H1 (cell line): ENCODE measurements around the gene TNIP1. TPM values are rescaled to one million over a fixed set of nuclear protein-coding genes. Genes with fewer than 3 reads are reported as not detected.

Experiments used
- CTCF ChIA-PET: fragments of 300-600 bp; sonication (Branson Sonifier 250); formaldehyde crosslinking; loops from one replicate; lab custom pipeline; 2021; ENCODE audit not compliant: partially characterized antibody; lab: Charles Lee
- POLR2A ChIA-PET: fragments of 300-600 bp; sonication (Branson Sonifier 250); formaldehyde crosslinking; loops from one replicate; lab custom pipeline; 2021; ENCODE audit warnings: inconsistent platforms; ENCODE audit not compliant: partially characterized antibody; lab: Charles Lee
- DNase-seq, 2 experiments: peaks; one replicate each; pipeline versions ENCODE4 v3.0.0 to v3.0.0-alpha.2; 2010 to 2022; ENCODE audit warnings: low spot score in 2 of 2, low read depth in 1 of 2, mixed read lengths in 1 of 2
- FAIRE-seq: peaks from 2 replicates; lab custom pipeline; 2011; peaks lifted over from hg19 to GRCh38; lab: Jason Lieb, UNC
- H2AFZ ChIP-seq: 2 replicates; pipeline ENCODE4 v1.8.1; 2012; ENCODE audit warnings: low read length, inconsistent platforms
- H2AK5ac ChIP-seq: 2 replicates; pipeline ENCODE4 v1.6.1; 2013; ENCODE audit warnings: low read depth, low read length
- H2BK120ac ChIP-seq: replicated peaks from 2 replicates; pipeline ENCODE3; 2013; ENCODE audit warnings: low read depth, low read length, inconsistent platforms
- H2BK12ac ChIP-seq: 2 replicates; pipeline ENCODE4 v1.6.1; 2013; ENCODE audit warnings: low read depth, low read length
- H2BK15ac ChIP-seq: 2 replicates; pipeline ENCODE4 v1.6.1; 2013; ENCODE audit warnings: low read length
- H2BK20ac ChIP-seq: 2 replicates; pipeline ENCODE4 v1.6.1; 2013; ENCODE audit warnings: low read length
- H2BK5ac ChIP-seq: 2 replicates; pipeline ENCODE4 v1.6.1; 2013; ENCODE audit warnings: low read depth, low read length
- H3K14ac ChIP-seq: 2 replicates; pipeline ENCODE4 v1.6.1; 2013; ENCODE audit warnings: inconsistent platforms; ENCODE audit not compliant: insufficient read length
- H3K18ac ChIP-seq: 2 replicates; pipeline ENCODE4 v1.6.1; 2013; ENCODE audit warnings: low read length; ENCODE audit errors: extremely low read depth
- H3K23ac ChIP-seq: 2 replicates; pipeline ENCODE4 v1.6.1; 2013; ENCODE audit warnings: inconsistent platforms; ENCODE audit not compliant: insufficient read length
- H3K23me2 ChIP-seq: 2 replicates; pipeline ENCODE4 v1.6.1; 2013; ENCODE audit warnings: low read depth, low read length
- H3K27ac ChIP-seq: 2 replicates; pipeline ENCODE4 v1.6.1; 2011; ENCODE audit warnings: low read depth, low read length, inconsistent platforms
- H3K27me3 ChIP-seq, 4 experiments: replicated peaks in 1 of 4; 1 replicate in 1 of 4; 2 replicates in 3 of 4; pipeline versions ENCODE4 v1.6.1 to v1.8.1; 2011 to 2013; ENCODE audit warnings: low read length in 3 of 4, mild to moderate bottlenecking in 3 of 4, inconsistent platforms in 2 of 4, mixed read lengths in 2 of 4, moderate library complexity in 1 of 4; ENCODE audit not compliant: control insufficient read depth in 3 of 4, insufficient read depth in 3 of 4; ENCODE audit errors: extremely low read depth in 1 of 4
- H3K36me3 ChIP-seq, 4 experiments: 2 replicates each; pipeline versions ENCODE4 v1.6.1 to v1.8.1; 2011 to 2013; ENCODE audit warnings: mild to moderate bottlenecking in 4 of 4, low read length in 3 of 4, moderate library complexity in 2 of 4, control low read depth in 1 of 4, inconsistent platforms in 1 of 4; ENCODE audit not compliant: insufficient read depth in 4 of 4, control insufficient read depth in 2 of 4
- H3K4ac ChIP-seq: replicated peaks from 2 replicates; pipeline ENCODE3; 2013; ENCODE audit warnings: low read length, low read depth, mixed read lengths, inconsistent platforms; ENCODE audit not compliant: insufficient read length
- H3K4me1 ChIP-seq, 4 experiments: replicated peaks in 1 of 4; 1 replicate in 1 of 4; 2 replicates in 3 of 4; pipeline versions ENCODE4 v1.6.1 to v1.8.1; 2011 to 2013; ENCODE audit warnings: low read length in 3 of 4, inconsistent platforms in 2 of 4, mixed read lengths in 1 of 4; ENCODE audit not compliant: insufficient read depth in 4 of 4, control insufficient read depth in 3 of 4
- H3K4me2 ChIP-seq, 2 experiments: 2 replicates each; pipeline versions ENCODE4 v1.6.1 to v1.8.1; 2011 to 2013; ENCODE audit warnings: low read depth in 2 of 2, low read length in 2 of 2, control low read depth in 1 of 2, inconsistent platforms in 1 of 2, mild to moderate bottlenecking in 1 of 2; ENCODE audit not compliant: insufficient read depth in 1 of 2
- H3K4me3 ChIP-seq, 4 experiments: fragments of 200-600, 300-600 bp in 1 of 4; sonication (generic), shearing (Covaris generic), sonication (Bioruptor Twin) in 1 of 4; 2 replicates each; pipeline versions ENCODE4 v1.5.1 to v1.8.1; 2011 to 2016; ENCODE audit warnings: low read length in 4 of 4, low read depth in 3 of 4, control low read depth in 2 of 4, inconsistent platforms in 2 of 4, mild to moderate bottlenecking in 2 of 4, mixed read lengths in 1 of 4, moderate library complexity in 1 of 4; ENCODE audit not compliant: insufficient read depth in 2 of 4; ENCODE audit errors: extremely low read depth in 1 of 4
- H3K56ac ChIP-seq: replicated peaks from 2 replicates; pipeline ENCODE3; 2013; ENCODE audit warnings: low read depth, mild to moderate bottlenecking, mixed read lengths, low read length, inconsistent platforms; ENCODE audit not compliant: insufficient read length
- H3K79me1 ChIP-seq: 2 replicates; pipeline ENCODE4 v1.6.1; 2013; ENCODE audit warnings: low read depth, low read length, control low read depth
- H3K79me2 ChIP-seq, 2 experiments: 2 replicates each; pipeline versions ENCODE4 v1.6.1 to v1.8.1; 2012 to 2013; ENCODE audit warnings: low read length in 2 of 2, mild to moderate bottlenecking in 2 of 2, inconsistent platforms in 1 of 2; ENCODE audit not compliant: insufficient read depth in 2 of 2, control insufficient read depth in 1 of 2
- H3K9ac ChIP-seq, 4 experiments: replicated peaks in 1 of 4; 1 replicate in 1 of 4; 2 replicates in 3 of 4; pipeline versions ENCODE4 v1.6.1 to v1.8.1; 2011 to 2013; ENCODE audit warnings: low read depth in 3 of 4, low read length in 3 of 4, control low read depth in 2 of 4, mild to moderate bottlenecking in 2 of 4, moderate library complexity in 2 of 4, inconsistent platforms in 1 of 4; ENCODE audit errors: extremely low read depth in 1 of 4
- H3K9me3 ChIP-seq, 2 experiments: 2 replicates each; pipeline versions ENCODE4 v1.6.1 to v1.8.1; 2012 to 2013; ENCODE audit warnings: mild to moderate bottlenecking in 2 of 2, moderate library complexity in 2 of 2, control low read depth in 1 of 2, inconsistent platforms in 1 of 2, low read depth in 1 of 2, low read length in 1 of 2, mixed read lengths in 1 of 2; ENCODE audit not compliant: insufficient read depth in 2 of 2
- H4K20me1 ChIP-seq, 2 experiments: replicated peaks in 1 of 2; 2 replicates each; pipeline versions ENCODE3 to v1.8.1; 2011 to 2013; ENCODE audit warnings: inconsistent platforms in 2 of 2, low read length in 2 of 2, mild to moderate bottlenecking in 1 of 2; ENCODE audit not compliant: insufficient read depth in 2 of 2, control insufficient read depth in 1 of 2
- H4K5ac ChIP-seq: 2 replicates; pipeline ENCODE4 v1.6.1; 2013; ENCODE audit warnings: low read length, low read depth, mixed read lengths, inconsistent platforms; ENCODE audit not compliant: insufficient read length
- H4K8ac ChIP-seq: 2 replicates; pipeline ENCODE4 v1.8.0; 2013; ENCODE audit warnings: mild to moderate bottlenecking, moderate library complexity, low read length, inconsistent platforms; ENCODE audit not compliant: insufficient read depth; ENCODE audit errors: extremely low read depth
- H4K91ac ChIP-seq: replicated peaks from 2 replicates; pipeline ENCODE3; 2013; ENCODE audit warnings: low read length, mixed read lengths, inconsistent platforms; ENCODE audit not compliant: insufficient read length
- CHD2 ChIP-seq: IDR thresholded peaks from 2 replicates; pipeline ENCODE4 v1.6.1; 2012; ENCODE audit warnings: low read length, improper control_type of control experiment
- WGBS, 2 experiments: shearing (Covaris generic) in 1 of 2; methylation state at CpG; one replicate each; pipeline versions ENCODE4 v1.1.6 to v1.1.7; 2013 to 2015; ENCODE audit warnings: low lambda C conversion rate in 2 of 2, mixed read lengths in 2 of 2, inconsistent platforms in 1 of 2, low coverage in 1 of 2, missing lambda C conversion rate in 1 of 2; ENCODE audit not compliant: insufficient replicate concordance in 2 of 2, insufficient coverage in 1 of 2, insufficient read length in 1 of 2; ENCODE audit errors: extremely low coverage in 1 of 2, missing lambda C conversion rate in 1 of 2; 5-methylcytosine and 5-hydroxymethylcytosine counted together
- polyA plus RNA-seq, 7 experiments: library from polyadenylated mRNA; depleted of rRNA in 3 of 7; stranded (reverse) in 5 of 7; unstranded in 2 of 7; fragments of >200 nt in 5 of 7; fragments of 200-250 nt in 2 of 7; gene quantifications; 1 replicate in 5 of 7; 2 replicates in 1 of 7; 4 replicates in 1 of 7; pipeline versions ENCODE4 v1.2.1 to v1.2.3, GENCODE V29; 2011 to 2013; ENCODE audit warnings: missing spikeins in 2 of 7, mixed read lengths in 2 of 7
- total RNA-seq: library from RNA; stranded (reverse); fragmentation: NEBNext Ultra II Directional; extraction: Animal tissue kit (Norgen Biotek cat#: 25700); gene quantifications from 2 replicates; pipeline ENCODE4 v1.2.1, GENCODE V29; 2021
- TF ChIP-seq, protein P1 (sequence below), 3 experiments: IDR thresholded peaks; 1 replicate in 2 of 3; 2 replicates in 1 of 3; pipeline versions ENCODE4 v1.5.1 to v1.6.1; 2011; ENCODE audit warnings: low read length in 3 of 3, mild to moderate bottlenecking in 3 of 3, inconsistent platforms in 2 of 3, low read depth in 1 of 3, moderate library complexity in 1 of 3; ENCODE audit not compliant: insufficient read depth in 1 of 3; ENCODE audit errors: control extremely low read depth in 1 of 3

Gene TNIP1
- total and polyA plus RNA-seq, 2 of the 8 experiments (the other 6 are each of a cell fraction or from before 2014, with no cell fraction given) = 14.2 to 31.9 TPM

DNA sequence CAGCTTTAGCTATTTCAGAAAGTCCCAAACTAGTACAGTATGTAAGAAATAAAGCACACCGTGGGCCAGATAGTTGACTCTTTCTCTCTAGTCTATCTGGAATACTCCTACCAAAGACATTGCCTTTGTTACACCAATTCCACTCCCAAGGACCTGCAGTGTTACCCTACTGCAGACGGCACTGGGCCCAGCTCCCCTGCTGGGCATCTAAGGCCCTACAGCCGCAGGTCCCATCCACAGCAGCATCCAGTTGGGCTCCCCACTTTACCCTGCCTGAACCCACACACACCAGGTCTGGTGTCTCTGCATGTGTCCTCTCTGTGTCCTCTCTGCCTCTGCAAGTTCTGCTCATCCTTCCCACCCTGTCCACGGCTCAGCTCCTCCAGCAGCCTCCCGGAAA lies 22.5 kb downstream of the TNIP1 start:
- ChIA-PET CTCF (interaction anchor here (1.0 to 28.6 kb wide), 8 partner anchors 5 to 107 kb away, joined by 3 to 777 read pairs (median 8); partner anchors contain the start of gene TNIP1), POLR2A (interaction anchor here (1.0 kb wide), 1 partner anchor 34 kb away, joined by 3 read pairs; no protein-coding TSS in a partner anchor)
- H3K4me2 ChIP-seq = no peak overlapping the region

More for the DNA sequence above, 22.5 kb downstream of the TNIP1 start:
- no peak overlapping the region; the same call in 1 of the 2 replicates for H2BK5ac ChIP-seq
- no peak overlapping the region for H2BK20ac ChIP-seq
- H3K36me3 ChIP-seq = peaks cover 0 to 7% (median 2%) of the 10 kb centered on the region in 4 experiments; a peak in 3 of 8 replicates
- no peak overlapping the region for H3K56ac ChIP-seq
- no peak overlapping the region for H3K18ac ChIP-seq
- H3K79me1 ChIP-seq = no peaks in the 10 kb centered on the region
- H4K91ac ChIP-seq = no peak overlapping the region
- H3K9me3 ChIP-seq = no peaks in the 10 kb centered on the region
- H3K79me2 ChIP-seq = no peaks in the 10 kb centered on the region
- H4K5ac ChIP-seq = no peak overlapping the region
- no peak overlapping the region for H2BK12ac ChIP-seq
- no peak overlapping the region for H2BK15ac ChIP-seq
- H3K27me3 ChIP-seq = no peaks in the 10 kb centered on the region
- no peak overlapping the region for H3K4me3 ChIP-seq
- H4K20me1 ChIP-seq = peaks cover 2 to 8% of the 10 kb centered on the region in 2 experiments
- DNase-seq (no peak), FAIRE-seq (no peak)
- H3K23ac ChIP-seq = no peak overlapping the region
- H3K4me1 ChIP-seq = no peaks in the 10 kb centered on the region
- H3K4ac ChIP-seq = no peak overlapping the region
- no peak for TF ChIP-seq CHD2
- TF ChIP-seq, protein P1, sequence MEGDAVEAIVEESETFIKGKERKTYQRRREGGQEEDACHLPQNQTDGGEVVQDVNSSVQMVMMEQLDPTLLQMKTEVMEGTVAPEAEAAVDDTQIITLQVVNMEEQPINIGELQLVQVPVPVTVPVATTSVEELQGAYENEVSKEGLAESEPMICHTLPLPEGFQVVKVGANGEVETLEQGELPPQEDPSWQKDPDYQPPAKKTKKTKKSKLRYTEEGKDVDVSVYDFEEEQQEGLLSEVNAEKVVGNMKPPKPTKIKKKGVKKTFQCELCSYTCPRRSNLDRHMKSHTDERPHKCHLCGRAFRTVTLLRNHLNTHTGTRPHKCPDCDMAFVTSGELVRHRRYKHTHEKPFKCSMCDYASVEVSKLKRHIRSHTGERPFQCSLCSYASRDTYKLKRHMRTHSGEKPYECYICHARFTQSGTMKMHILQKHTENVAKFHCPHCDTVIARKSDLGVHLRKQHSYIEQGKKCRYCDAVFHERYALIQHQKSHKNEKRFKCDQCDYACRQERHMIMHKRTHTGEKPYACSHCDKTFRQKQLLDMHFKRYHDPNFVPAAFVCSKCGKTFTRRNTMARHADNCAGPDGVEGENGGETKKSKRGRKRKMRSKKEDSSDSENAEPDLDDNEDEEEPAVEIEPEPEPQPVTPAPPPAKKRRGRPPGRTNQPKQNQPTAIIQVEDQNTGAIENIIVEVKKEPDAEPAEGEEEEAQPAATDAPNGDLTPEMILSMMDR (IDR thresholded peaks at IDR 0.05; ENCODE audit: control extremely low read depth in 1 of 3, insufficient read depth in 1 of 3, low read depth in 1 of 3, low read length in 3 of 3) = peak in 2 of 3 experiments; percentile 4 to 24; a peak in 2 of 4 replicates
- no peak overlapping the region for H3K27ac ChIP-seq
- WGBS, 2 experiments = 70% methylated on average over 5 of the region's 5 CpGs; no CpG with 5 or more reads in 1 of the 2 experiments
- no peaks in the 10 kb centered on the region for H3K23me2 ChIP-seq
- H3K9ac ChIP-seq = no peak overlapping the region
- no peak overlapping the region for H2AK5ac ChIP-seq
- H3K14ac ChIP-seq = no peak overlapping the region
- peak overlapping the region; percentile 5; the same call in 1 of the 2 replicates for H4K8ac ChIP-seq
- H2BK120ac ChIP-seq = no peak overlapping the region
- no peak overlapping the region for H2AFZ ChIP-seq
